ENCODE measurements around the gene SLC25A10.

Gene SLC25A10

GRCh38 chr17:81705518-81706231 lies 6.4 kb upstream of the SLC25A10 start:
- no peaks in the 10 kb centered on the region for H3K27me3 ChIP-seq (ENCODE audit: insufficient read depth, low read depth, severe bottlenecking)
- H3K36me3 ChIP-seq = peaks cover 81% of the 10 kb centered on the region
- no peaks in the 10 kb centered on the region for H3K9me3 ChIP-seq (ENCODE audit: severe bottlenecking)
- no peak for DNase-seq
- H3K4me3 ChIP-seq (ENCODE audit: low read depth, low read length) = no peak overlapping the region
- TF ChIP-seq, protein P1, sequence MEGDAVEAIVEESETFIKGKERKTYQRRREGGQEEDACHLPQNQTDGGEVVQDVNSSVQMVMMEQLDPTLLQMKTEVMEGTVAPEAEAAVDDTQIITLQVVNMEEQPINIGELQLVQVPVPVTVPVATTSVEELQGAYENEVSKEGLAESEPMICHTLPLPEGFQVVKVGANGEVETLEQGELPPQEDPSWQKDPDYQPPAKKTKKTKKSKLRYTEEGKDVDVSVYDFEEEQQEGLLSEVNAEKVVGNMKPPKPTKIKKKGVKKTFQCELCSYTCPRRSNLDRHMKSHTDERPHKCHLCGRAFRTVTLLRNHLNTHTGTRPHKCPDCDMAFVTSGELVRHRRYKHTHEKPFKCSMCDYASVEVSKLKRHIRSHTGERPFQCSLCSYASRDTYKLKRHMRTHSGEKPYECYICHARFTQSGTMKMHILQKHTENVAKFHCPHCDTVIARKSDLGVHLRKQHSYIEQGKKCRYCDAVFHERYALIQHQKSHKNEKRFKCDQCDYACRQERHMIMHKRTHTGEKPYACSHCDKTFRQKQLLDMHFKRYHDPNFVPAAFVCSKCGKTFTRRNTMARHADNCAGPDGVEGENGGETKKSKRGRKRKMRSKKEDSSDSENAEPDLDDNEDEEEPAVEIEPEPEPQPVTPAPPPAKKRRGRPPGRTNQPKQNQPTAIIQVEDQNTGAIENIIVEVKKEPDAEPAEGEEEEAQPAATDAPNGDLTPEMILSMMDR (IDR thresholded peaks at IDR 0.05; ENCODE audit: low read depth, low read length) = no peak
- H3K27ac ChIP-seq = no peak overlapping the region

GRCh38 chr17:81706232-81706611 lies 5.9 kb upstream of the SLC25A10 start:
- Histone ChIP-seq H3K9me3 (ENCODE audit: severe bottlenecking) (no peaks in the 10 kb centered on the region), H3K4me3 (ENCODE audit: low read depth, low read length) (no peak overlapping the region), H3K27me3 (ENCODE audit: insufficient read depth, low read depth, severe bottlenecking) (no peaks in the 10 kb centered on the region), H3K36me3 (peaks cover 76% of the 10 kb centered on the region), H3K27ac (no peak overlapping the region)
- DNase-seq = no peak
- TF ChIP-seq, protein P1 (IDR thresholded peaks at IDR 0.05; ENCODE audit: low read depth, low read length) = no peak

DNA sequence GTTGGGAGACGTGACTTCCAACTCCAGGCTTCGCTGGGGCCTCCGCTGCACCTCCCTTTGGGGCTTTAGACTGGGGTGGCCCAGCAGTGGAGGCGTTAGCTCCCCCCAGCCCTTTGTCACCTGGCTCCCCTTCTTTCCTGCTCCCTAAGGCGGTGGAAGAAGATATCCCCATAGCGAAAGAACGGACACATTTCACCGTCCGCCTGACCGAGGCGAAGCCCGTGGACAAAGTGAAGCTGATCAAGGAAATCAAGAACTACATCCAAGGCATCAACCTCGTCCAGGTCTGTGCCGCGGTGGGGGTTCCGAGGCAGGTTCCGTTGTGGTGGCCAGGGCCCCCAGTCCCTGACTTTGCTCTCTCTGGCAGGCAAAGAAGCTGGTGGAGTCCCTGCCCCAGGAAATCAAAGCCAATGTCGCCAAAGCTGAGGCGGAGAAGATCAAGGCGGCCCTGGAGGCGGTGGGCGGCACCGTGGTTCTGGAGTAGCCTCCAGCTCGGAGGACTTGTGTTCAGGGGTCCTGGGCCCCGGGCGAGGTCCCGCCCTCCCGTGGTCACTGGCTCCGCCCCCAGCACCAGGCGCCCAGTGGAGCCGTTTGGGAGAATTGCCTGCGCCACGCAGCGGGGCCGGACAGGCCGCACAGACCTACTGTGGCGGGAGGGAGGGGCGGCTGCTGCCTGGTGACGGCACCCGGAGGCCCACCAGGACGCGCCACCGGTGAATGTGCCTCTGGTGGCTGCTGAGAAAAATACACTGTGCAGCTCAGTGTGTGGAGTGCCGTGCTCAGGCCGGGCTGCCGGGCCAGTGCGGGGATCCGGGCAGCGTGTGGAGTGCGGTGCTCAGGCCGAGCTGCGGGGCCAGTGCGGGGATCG lies 5.1 kb upstream of the SLC25A10 start:
- H3K27ac ChIP-seq = no peak overlapping the region
- H3K27me3 ChIP-seq (ENCODE audit: insufficient read depth, low read depth, severe bottlenecking) = no peaks in the 10 kb centered on the region
- TF ChIP-seq, protein P1 (IDR thresholded peaks at IDR 0.05; ENCODE audit: low read depth, low read length) = peak; percentile 13; the same call in 1 of the 2 replicates
- H3K9me3 ChIP-seq (ENCODE audit: severe bottlenecking) = no peaks in the 10 kb centered on the region
- DNase-seq = no peak
- H3K4me3 ChIP-seq (ENCODE audit: low read depth, low read length) = no peak overlapping the region
- peaks cover 68% of the 10 kb centered on the region for H3K36me3 ChIP-seq

DNA sequence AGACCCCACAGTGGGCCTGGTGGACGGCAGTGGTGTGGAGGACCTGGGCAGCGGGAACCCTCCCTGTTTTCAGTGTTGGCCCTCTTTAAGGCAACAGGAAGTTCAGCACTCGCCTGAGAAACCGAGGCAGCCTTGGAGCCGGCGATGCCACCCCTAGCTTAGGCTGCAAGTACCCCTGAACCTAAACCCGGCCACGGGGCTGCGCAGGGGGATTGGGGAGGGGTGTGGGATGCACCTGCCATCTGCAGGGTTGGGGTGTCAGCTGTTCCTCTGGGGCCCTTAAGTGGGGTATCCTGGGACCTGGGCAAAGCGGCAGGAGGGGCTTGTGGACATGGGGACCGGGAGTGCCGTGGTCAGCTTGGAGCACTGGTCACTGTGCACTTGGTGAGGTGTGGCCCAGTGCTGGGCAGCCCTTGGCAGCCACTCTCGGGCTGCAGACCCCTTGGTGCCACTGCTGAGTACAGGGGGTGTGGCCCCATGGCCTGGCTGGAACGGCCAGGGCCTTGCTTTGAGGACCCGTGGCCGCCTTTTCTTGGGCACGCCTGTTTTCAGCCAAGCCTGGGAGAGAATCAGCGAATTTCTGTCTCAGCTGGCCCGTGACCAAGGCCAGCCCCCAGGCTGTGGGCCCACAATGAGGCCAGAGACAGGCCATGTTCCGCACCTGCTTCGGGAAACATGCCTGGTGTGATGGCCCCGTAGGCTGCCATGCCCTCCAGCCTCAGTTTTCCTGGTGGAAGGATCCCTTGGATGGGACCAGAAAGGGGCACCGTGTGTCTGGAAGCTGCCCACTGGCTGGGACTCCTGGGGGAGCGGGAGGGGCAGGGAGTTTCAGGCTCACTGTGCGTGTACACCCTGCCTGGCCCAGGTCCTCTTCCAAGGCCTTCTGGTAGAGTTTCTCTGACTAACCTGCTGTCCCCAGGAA lies 4.1 kb upstream of the SLC25A10 start:
- Histone ChIP-seq H3K27ac (no peak overlapping the region), H3K36me3 (peaks cover 63% of the 10 kb centered on the region), H3K4me3 (ENCODE audit: low read depth, low read length) (no peak overlapping the region), H3K27me3 (ENCODE audit: insufficient read depth, low read depth, severe bottlenecking) (no peaks in the 10 kb centered on the region), H3K9me3 (ENCODE audit: severe bottlenecking) (no peaks in the 10 kb centered on the region)
- DNase-seq = no peak
- TF ChIP-seq, protein P1 (IDR thresholded peaks at IDR 0.05; ENCODE audit: low read depth, low read length) = no peak

DNA sequence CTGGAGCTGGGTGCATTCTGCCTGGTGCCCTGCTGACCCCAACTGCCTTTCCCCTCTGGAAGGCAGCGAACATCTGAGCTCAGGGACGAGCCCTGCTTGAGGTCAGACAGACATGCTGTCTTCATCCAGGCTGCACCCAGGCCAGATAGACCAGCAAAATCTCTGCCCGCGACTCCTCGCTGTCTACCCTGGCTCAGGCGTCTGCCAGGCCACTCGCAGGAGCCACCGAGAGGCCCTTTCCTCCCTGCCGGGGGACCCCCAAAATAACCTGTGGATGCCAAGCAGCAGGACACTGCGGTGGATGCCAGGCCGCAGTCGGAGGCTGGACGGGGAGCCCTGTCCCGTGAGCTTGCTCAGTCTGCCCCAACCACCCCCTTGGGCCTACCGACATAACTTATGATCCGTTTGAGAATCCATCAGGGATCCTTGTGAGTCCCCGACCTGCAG lies 3.3 kb upstream of the SLC25A10 start:
- Histone ChIP-seq H3K27ac (no peak overlapping the region), H3K27me3 (ENCODE audit: insufficient read depth, low read depth, severe bottlenecking) (no peaks in the 10 kb centered on the region), H3K4me3 (ENCODE audit: low read depth, low read length) (no peak overlapping the region), H3K36me3 (peaks cover 58% of the 10 kb centered on the region), H3K9me3 (ENCODE audit: severe bottlenecking) (no peaks in the 10 kb centered on the region)
- DNase-seq = no peak
- TF ChIP-seq, protein P1 (IDR thresholded peaks at IDR 0.05; ENCODE audit: low read depth, low read length) = no peak
